Karpas-422 (cell line): ENCODE results near the gene BSPRY. TPM values are rescaled to one million over a fixed set of nuclear protein-coding genes. Genes with fewer than 3 reads are reported as not detected.

ENCODE experiments used
- DNase-seq: peaks from one replicate; pipeline ENCODE4 v3.0.0-alpha.2; 2015
- H2AFZ ChIP-seq: fragments of 200-600 bp; sonication (generic); 2 replicates; pipeline ENCODE4 v1.6.1; 2014; ENCODE audit warnings: antibody characterized with exemption, low read length, mixed read lengths
- H3K27ac ChIP-seq: fragments of 200-600 bp; sonication (generic); 2 replicates; pipeline ENCODE4 v1.5.1; 2014; ENCODE audit warnings: mild to moderate bottlenecking, low read length, moderate library complexity
- H3K27me3 ChIP-seq: fragments of 200-600 bp; sonication (generic); 2 replicates; pipeline ENCODE4 v1.6.1; 2014; ENCODE audit warnings: low read length, mixed read lengths
- H3K36me3 ChIP-seq: fragments of 200-600 bp; sonication (generic); 2 replicates; pipeline ENCODE4 v1.6.1; 2014; ENCODE audit warnings: low read length, mixed read lengths; ENCODE audit not compliant: insufficient read depth
- H3K4me1 ChIP-seq: fragments of 200-600 bp; sonication (generic); 2 replicates; pipeline ENCODE4 v1.6.1; 2014; ENCODE audit warnings: mild to moderate bottlenecking, low read length, mixed read lengths
- H3K4me2 ChIP-seq: fragments of 200-600 bp; sonication (generic); 2 replicates; pipeline ENCODE4 v1.6.1; 2014; ENCODE audit warnings: low read length, low read depth, mild to moderate bottlenecking; ENCODE audit not compliant: poor library complexity, severe bottlenecking
- H3K4me3 ChIP-seq: fragments of 200-600 bp; sonication (generic); 2 replicates; pipeline ENCODE4 v1.5.1; 2014; ENCODE audit warnings: mild to moderate bottlenecking, antibody characterized with exemption, low read length, mixed read lengths
- H3K79me2 ChIP-seq: fragments of 200-600 bp; sonication (generic); 2 replicates; pipeline ENCODE4 v1.6.1; 2014; ENCODE audit warnings: mild to moderate bottlenecking, low read length, mixed read lengths
- H3K9ac ChIP-seq: fragments of 200-600 bp; sonication (generic); 2 replicates; pipeline ENCODE4 v1.6.0; 2014; ENCODE audit warnings: low read length
- H3K9me2 ChIP-seq: fragments of 200-600 bp; sonication (generic), shearing (Covaris generic); replicated peaks from 2 replicates; pipeline ENCODE4 v1.6.0; 2014; ENCODE audit warnings: mild to moderate bottlenecking, low read length, moderate library complexity; ENCODE audit not compliant: insufficient read depth
- H3K9me3 ChIP-seq: fragments of 300-700, 200-600 bp; sonication (generic); 2 replicates; pipeline ENCODE4 v1.6.1; 2014; ENCODE audit warnings: low read length, mixed read lengths
- H4K20me1 ChIP-seq: fragments of 200-600 bp; sonication (generic); 2 replicates; pipeline ENCODE4 v1.6.1; 2014; ENCODE audit warnings: mild to moderate bottlenecking, antibody characterized with exemption, low read length, low read depth; ENCODE audit not compliant: insufficient read depth
- total RNA-seq: library from RNA; depleted of rRNA; stranded (reverse); fragments of >200 nt; shearing (Covaris generic); gene quantifications from 2 replicates; pipeline ENCODE4 v1.2.3, GENCODE V29; 2014; ENCODE audit warnings: low replicate concordance

The BSPRY gene
- total RNA-seq, 1 experiment from 2014 or later = not detected

DNA sequence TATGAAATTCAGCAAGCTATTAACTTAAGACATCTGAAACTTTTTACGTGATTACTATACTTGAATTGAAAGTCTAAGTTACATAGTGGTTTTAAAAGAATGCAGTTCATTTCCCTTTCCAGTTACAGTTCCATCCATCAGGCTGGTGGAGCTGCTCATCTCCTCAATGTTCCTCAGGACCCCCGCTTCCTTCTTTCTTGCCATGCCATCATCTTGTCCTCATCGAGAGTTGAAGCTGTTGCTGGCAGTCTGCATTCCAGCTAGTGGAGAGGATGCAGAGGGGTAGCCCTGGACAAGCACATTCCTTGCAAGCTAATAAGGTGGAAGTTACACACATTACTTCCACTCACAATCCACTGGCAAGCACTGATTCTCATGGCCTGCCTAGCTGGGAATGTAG is 37.4 kb upstream of the BSPRY start:
- Histone ChIP-seq H3K4me2 (no peak overlapping the region), H2AFZ (no peak overlapping the region), H3K9ac (no peak overlapping the region), H3K36me3 (no peaks in the 10 kb centered on the region), H3K27ac (no peak overlapping the region), H3K9me3 (no peaks in the 10 kb centered on the region), H3K4me3 (no peak overlapping the region), H3K27me3 (no peaks in the 10 kb centered on the region), H3K79me2 (no peaks in the 10 kb centered on the region), H3K4me1 (no peaks in the 10 kb centered on the region), H4K20me1 (no peaks in the 10 kb centered on the region), H3K9me2 (no peaks in the 10 kb centered on the region)
- no peak for DNase-seq

DNA sequence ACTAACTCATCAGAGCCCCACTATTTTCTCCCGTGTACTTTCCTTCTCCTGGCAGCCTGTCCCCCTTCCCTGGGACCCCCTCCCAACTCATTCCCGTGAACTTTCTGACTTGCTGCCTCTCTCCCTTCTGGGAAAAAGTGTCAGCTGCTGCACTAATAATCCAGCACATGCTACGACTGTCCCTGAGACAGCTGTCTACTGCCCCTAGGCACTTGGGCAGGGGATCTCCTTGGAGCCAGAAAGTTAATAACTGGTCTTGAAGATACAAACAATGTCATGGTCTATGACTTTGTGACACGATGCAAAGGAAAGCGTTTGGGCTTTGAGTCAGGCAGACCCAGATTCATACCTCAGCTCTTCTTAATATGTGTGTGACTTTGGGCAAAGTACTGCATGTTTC is 36.1 kb upstream of the BSPRY start:
- Histone ChIP-seq H3K4me2 (no peak overlapping the region), H2AFZ (no peak overlapping the region), H3K36me3 (no peaks in the 10 kb centered on the region), H3K27ac (no peak overlapping the region), H3K4me1 (no peaks in the 10 kb centered on the region), H4K20me1 (no peaks in the 10 kb centered on the region), H3K4me3 (no peak overlapping the region), H3K9me3 (no peaks in the 10 kb centered on the region), H3K79me2 (no peaks in the 10 kb centered on the region), H3K9ac (no peak overlapping the region), H3K27me3 (0 out of 2 replicates have a peak, but pooled peaks cover 3% of the 10 kb centered on the region), H3K9me2 (no peaks in the 10 kb centered on the region)
- DNase-seq = no peak

DNA sequence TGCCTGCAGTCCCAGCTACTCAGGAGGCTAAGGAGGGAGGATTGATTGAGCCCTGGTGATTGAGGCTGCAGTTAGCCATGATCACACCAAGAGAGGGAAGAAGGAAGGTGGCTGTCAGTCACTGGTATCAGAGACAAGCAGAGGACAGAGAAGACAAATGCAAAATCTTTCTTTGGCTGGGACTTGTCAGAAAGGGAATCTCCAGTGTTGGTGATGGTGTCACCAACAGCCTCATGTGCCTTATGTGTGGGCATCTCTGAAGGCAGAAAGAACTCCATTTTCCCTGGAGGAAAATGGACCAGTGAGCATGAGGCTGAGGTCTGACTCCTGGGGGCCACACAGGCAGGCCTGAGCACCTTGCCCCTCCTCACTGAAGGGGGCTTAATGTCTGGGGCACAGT is 34.1 kb upstream of the BSPRY start:
- Histone ChIP-seq H2AFZ (no peak overlapping the region), H3K4me1 (peaks cover 1% of the 10 kb centered on the region), H4K20me1 (no peaks in the 10 kb centered on the region), H3K36me3 (no peaks in the 10 kb centered on the region), H3K9ac (no peak overlapping the region), H3K4me2 (no peak overlapping the region), H3K9me3 (no peaks in the 10 kb centered on the region), H3K79me2 (no peaks in the 10 kb centered on the region), H3K9me2 (no peaks in the 10 kb centered on the region), H3K4me3 (no peak overlapping the region), H3K27ac (no peak overlapping the region), H3K27me3 (0 out of 2 replicates have a peak, but pooled peaks cover 3% of the 10 kb centered on the region)
- DNase-seq = no peak

DNA sequence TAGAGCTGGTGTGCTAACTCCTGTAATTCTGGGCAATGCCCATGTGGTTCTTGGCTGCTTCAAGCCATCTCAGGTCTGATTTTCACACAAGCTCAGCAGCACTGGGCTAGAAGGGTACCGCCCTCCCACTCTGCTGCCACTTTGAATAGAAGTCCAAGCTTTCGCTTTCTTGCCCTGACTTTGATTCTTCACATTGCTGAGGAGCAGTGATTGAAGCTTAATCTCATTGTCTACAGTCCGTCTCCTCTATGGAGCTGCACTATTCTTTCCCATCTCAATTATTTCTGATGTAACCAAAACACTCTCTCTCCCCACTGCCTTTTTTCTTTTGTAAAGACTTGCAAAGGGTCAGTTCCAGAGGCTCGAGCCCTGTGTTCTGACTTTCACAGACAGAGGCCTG is 33.3 kb upstream of the BSPRY start:
- no peak overlapping the region for H3K9ac ChIP-seq
- H3K9me3 ChIP-seq = no peaks in the 10 kb centered on the region
- no peaks in the 10 kb centered on the region for H3K79me2 ChIP-seq
- H3K4me1 ChIP-seq = peaks cover 9% of the 10 kb centered on the region
- no peaks in the 10 kb centered on the region for H4K20me1 ChIP-seq
- no peak overlapping the region for H2AFZ ChIP-seq
- H3K4me3 ChIP-seq = no peak overlapping the region
- no peak for DNase-seq
- no peak overlapping the region for H3K27ac ChIP-seq
- no peaks in the 10 kb centered on the region for H3K9me2 ChIP-seq
- 0 out of 2 replicates have a peak, but pooled peaks cover 3% of the 10 kb centered on the region for H3K27me3 ChIP-seq
- H3K36me3 ChIP-seq = no peaks in the 10 kb centered on the region
- H3K4me2 ChIP-seq = no peak overlapping the region

DNA sequence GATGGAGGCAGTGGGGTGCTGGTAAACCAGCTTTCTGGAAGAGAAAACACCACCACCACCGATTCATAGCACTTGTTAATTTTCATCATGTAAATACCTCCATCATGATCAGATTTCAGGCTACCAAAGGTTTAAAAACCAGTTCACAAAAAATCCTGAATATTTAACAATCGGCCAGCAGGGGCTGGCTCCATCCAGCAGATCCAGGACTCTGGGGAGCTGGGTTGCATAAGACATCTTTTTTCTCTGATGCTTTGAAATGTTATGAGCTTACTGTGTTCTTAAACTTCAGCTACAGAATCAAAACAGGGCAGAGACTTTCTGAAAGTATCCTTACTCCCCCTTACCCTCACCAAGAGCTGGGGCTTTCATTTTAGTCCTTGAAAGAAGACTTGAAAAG is 31.6 kb upstream of the BSPRY start:
- no peak for DNase-seq
- Histone ChIP-seq H3K27ac (no peak overlapping the region), H3K9ac (no peak overlapping the region), H3K9me3 (no peaks in the 10 kb centered on the region), H3K4me2 (no peak overlapping the region), H3K4me1 (peaks cover 10% of the 10 kb centered on the region), H3K9me2 (no peaks in the 10 kb centered on the region), H3K79me2 (no peaks in the 10 kb centered on the region), H4K20me1 (no peaks in the 10 kb centered on the region), H3K36me3 (no peaks in the 10 kb centered on the region), H2AFZ (no peak overlapping the region), H3K27me3 (0 out of 2 replicates have a peak, but pooled peaks cover 3% of the 10 kb centered on the region), H3K4me3 (no peak overlapping the region)

DNA sequence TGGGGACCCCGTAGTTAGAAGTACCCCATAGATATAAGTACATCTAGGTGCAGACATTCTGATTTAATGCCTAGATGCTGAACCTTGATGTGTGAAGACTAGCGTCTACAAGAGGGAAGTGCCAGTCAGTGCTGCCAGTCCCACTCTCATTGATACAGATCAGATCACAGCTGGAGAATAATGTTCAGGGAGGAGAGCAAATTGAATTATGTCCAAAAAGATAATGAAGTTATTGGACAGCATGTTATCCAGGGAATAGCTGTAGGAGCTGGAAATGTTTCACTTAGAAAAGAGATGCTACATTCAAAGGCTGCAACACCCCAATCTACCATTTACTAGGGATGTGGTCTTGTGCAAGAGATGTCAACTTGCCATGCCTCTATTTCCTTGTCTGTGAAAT is 30.3 kb upstream of the BSPRY start:
- no peak overlapping the region for H3K9ac ChIP-seq
- no peaks in the 10 kb centered on the region for H3K9me3 ChIP-seq
- H3K4me1 ChIP-seq = peaks cover 10% of the 10 kb centered on the region
- no peak overlapping the region for H3K4me2 ChIP-seq
- no peaks in the 10 kb centered on the region for H4K20me1 ChIP-seq
- 0 out of 2 replicates have a peak, but pooled peaks cover 3% of the 10 kb centered on the region for H3K27me3 ChIP-seq
- H3K79me2 ChIP-seq = no peaks in the 10 kb centered on the region
- H2AFZ ChIP-seq = no peak overlapping the region
- no peaks in the 10 kb centered on the region for H3K36me3 ChIP-seq
- H3K27ac ChIP-seq = no peak overlapping the region
- H3K9me2 ChIP-seq = no peaks in the 10 kb centered on the region
- no peak for DNase-seq
- no peak overlapping the region for H3K4me3 ChIP-seq

DNA sequence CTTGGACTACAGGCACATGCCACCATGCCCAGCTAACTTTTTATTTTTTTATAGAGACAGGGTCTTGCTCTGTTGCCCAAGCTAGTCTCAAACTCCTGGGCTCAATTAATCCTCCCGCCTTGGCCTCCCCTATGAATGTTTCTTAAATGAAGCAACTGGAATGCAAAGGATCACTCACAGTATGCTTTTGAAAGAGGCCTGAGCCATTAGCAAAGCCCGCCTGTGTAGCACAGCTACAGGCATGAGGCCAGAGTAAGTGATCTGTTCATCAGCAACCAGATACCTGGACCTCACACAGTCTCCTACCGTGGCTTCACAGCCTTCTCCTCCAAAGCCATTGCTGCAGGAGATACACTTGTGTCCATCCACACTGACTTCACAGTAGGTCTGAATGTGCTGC is 29.3 kb upstream of the BSPRY start:
- H3K27me3 ChIP-seq = 0 out of 2 replicates have a peak, but pooled peaks cover 3% of the 10 kb centered on the region
- no peaks in the 10 kb centered on the region for H4K20me1 ChIP-seq
- no peak overlapping the region for H2AFZ ChIP-seq
- H3K9ac ChIP-seq = no peak overlapping the region
- no peak overlapping the region for H3K4me3 ChIP-seq
- peaks cover 10% of the 10 kb centered on the region for H3K4me1 ChIP-seq
- H3K9me3 ChIP-seq = no peaks in the 10 kb centered on the region
- H3K4me2 ChIP-seq = no peak overlapping the region
- no peaks in the 10 kb centered on the region for H3K79me2 ChIP-seq
- no peaks in the 10 kb centered on the region for H3K9me2 ChIP-seq
- DNase-seq = no peak
- H3K36me3 ChIP-seq = no peaks in the 10 kb centered on the region
- no peak overlapping the region for H3K27ac ChIP-seq

DNA sequence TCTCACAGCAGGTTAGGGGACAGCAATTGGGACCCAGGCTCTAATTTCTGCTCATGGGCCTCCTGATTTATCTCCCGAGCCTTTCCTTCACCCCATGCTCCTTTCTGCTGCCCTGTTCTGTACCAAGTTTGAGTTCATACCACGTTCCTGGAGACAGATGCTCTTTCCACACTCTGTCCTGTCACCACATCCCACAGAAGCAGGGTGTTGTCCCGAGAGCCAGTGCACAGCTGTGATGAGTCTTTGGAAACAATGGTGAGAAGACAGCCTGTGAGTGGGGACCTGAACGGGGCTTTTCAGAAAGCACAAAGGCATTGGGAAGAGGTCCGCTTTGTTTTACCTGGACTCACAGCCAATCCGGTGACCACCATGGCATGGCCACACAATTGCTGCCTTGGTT is 26.7 kb upstream of the BSPRY start:
- H4K20me1 ChIP-seq = no peaks in the 10 kb centered on the region
- no peaks in the 10 kb centered on the region for H3K9me3 ChIP-seq
- DNase-seq = no peak
- H3K4me3 ChIP-seq = no peak overlapping the region
- H3K4me2 ChIP-seq = no peak overlapping the region
- H3K4me1 ChIP-seq = peaks cover 10% of the 10 kb centered on the region
- H3K27me3 ChIP-seq = no peaks in the 10 kb centered on the region
- H3K9me2 ChIP-seq = no peaks in the 10 kb centered on the region
- H2AFZ ChIP-seq = no peak overlapping the region
- H3K36me3 ChIP-seq = no peaks in the 10 kb centered on the region
- H3K9ac ChIP-seq = no peak overlapping the region
- H3K79me2 ChIP-seq = no peaks in the 10 kb centered on the region
- no peak overlapping the region for H3K27ac ChIP-seq

DNA sequence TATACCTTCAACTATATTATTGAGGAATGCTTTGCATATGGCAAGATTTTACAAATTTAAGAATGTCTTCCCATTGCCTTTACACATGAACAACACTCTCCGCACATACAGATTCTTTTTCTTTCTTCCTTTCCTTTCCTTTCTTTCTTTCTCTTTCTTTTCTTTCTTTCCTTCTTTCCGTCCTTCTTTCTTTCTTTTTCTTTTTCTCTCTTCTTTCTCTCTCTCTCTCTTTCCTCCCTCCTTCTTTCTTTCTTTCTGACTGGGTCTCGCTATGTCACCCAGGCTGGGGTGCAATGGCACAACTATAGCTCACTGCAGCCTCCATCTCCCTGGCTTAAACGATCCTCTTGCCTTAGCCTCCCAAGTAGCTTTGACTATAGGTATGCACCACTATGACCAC is 23.1 kb upstream of the BSPRY start:
- Histone ChIP-seq H3K36me3 (no peaks in the 10 kb centered on the region), H3K9ac (no peak overlapping the region), H2AFZ (no peak overlapping the region), H3K4me2 (no peak overlapping the region), H4K20me1 (no peaks in the 10 kb centered on the region), H3K4me3 (no peak overlapping the region), H3K79me2 (no peaks in the 10 kb centered on the region), H3K27me3 (no peaks in the 10 kb centered on the region), H3K27ac (no peak overlapping the region), H3K9me3 (no peaks in the 10 kb centered on the region), H3K4me1 (no peaks in the 10 kb centered on the region), H3K9me2 (no peaks in the 10 kb centered on the region)
- DNase-seq = no peak
